Islet precursor cell (in vitro differentiated cells): ENCODE data around the gene ASAP2.
A peak's percentile ranks its signal among the peaks of the same experiment; 100 is the strongest.

Experiments
- DNase-seq: peaks from one replicate; pipeline ENCODE4 v3.0.0-alpha.2; 2018

Gene ASAP2

GRCh38 chr2:9280224-9280623, 73.6 kb downstream of the ASAP2 start:
- no peak for DNase-seq

GRCh38 chr2:9281145-9281544, 74.5 kb downstream of the ASAP2 start:
- no peak for DNase-seq

- no peak for DNase-seq
Observed at GRCh38 chr2:9282128-9283112, 75.8 kb downstream of the ASAP2 start.

GRCh38 chr2:9284521-9285297, 78.1 kb downstream of the ASAP2 start:
- no peak for DNase-seq

- DNase-seq = no peak
Observed at GRCh38 chr2:9285385-9285920, 78.8 kb downstream of the ASAP2 start.

- DNase-seq = no peak
Observed at GRCh38 chr2:9285921-9286320, 79.3 kb downstream of the ASAP2 start.

GRCh38 chr2:9286554-9287399, 80.2 kb downstream of the ASAP2 start:
- no peak for DNase-seq

GRCh38 chr2:9287400-9288045, 80.9 kb downstream of the ASAP2 start:
- DNase-seq = peak; percentile 95

- DNase-seq = no peak
Observed at GRCh38 chr2:9288233-9288632, 81.6 kb downstream of the ASAP2 start.

GRCh38 chr2:9288681-9289338, 82.2 kb downstream of the ASAP2 start:
- no peak for DNase-seq

GRCh38 chr2:9291331-9291730, 84.7 kb downstream of the ASAP2 start:
- peak; percentile 63 for DNase-seq

- no peak for DNase-seq
Observed at GRCh38 chr2:9291866-9292265, 85.3 kb downstream of the ASAP2 start.

- peak; percentile 92 for DNase-seq
Observed at GRCh38 chr2:9292426-9292825, 85.8 kb downstream of the ASAP2 start.

GRCh38 chr2:9294764-9295163, 88.2 kb downstream of the ASAP2 start:
- no peak for DNase-seq

- no peak for DNase-seq
Observed at GRCh38 chr2:9296559-9296958, 89.9 kb downstream of the ASAP2 start.

GRCh38 chr2:9297156-9297555, 90.5 kb downstream of the ASAP2 start:
- no peak for DNase-seq

- no peak for DNase-seq
Observed at GRCh38 chr2:9297807-9298206, 91.2 kb downstream of the ASAP2 start.

GRCh38 chr2:9298583-9298982, 92.0 kb downstream of the ASAP2 start:
- DNase-seq = no peak

GRCh38 chr2:9299161-9300100, 92.8 kb downstream of the ASAP2 start:
- no peak for DNase-seq

GRCh38 chr2:9300214-9300613, 93.6 kb downstream of the ASAP2 start:
- DNase-seq = no peak
